H1 (cell line): ENCODE results near the gene C14orf93.

Experiments used
- ATF2 ChIP-seq: IDR thresholded peaks from 2 replicates; pipeline ENCODE4 v1.6.1; 2012; ENCODE audit warnings: low read length, inconsistent platforms
- EP300 ChIP-seq, 2 experiments: IDR thresholded peaks; 1 replicate in 1 of 2; 2 replicates in 1 of 2; pipeline ENCODE4 v1.6.1; 2011 to 2012; ENCODE audit warnings: low read depth in 2 of 2, low read length in 2 of 2, mild to moderate bottlenecking in 2 of 2, borderline replicate concordance in 1 of 2, inconsistent platforms in 1 of 2, moderate library complexity in 1 of 2
- EZH2 ChIP-seq: fragments of 200-600 bp; sonication (generic); IDR thresholded peaks from 2 replicates; pipeline ENCODE4 v1.7.1; 2012; ENCODE audit warnings: low read depth, mild to moderate bottlenecking, moderate library complexity, low read length, inconsistent platforms; ENCODE audit not compliant: severe bottlenecking
- GABPA ChIP-seq: IDR thresholded peaks from 2 replicates; pipeline ENCODE4 v1.6.1; 2011; ENCODE audit warnings: mild to moderate bottlenecking, low read length, moderate library complexity, borderline replicate concordance; ENCODE audit not compliant: insufficient read depth
- KDM5A ChIP-seq: fragments of 200-600 bp; IDR thresholded peaks from 2 replicates; pipeline ENCODE4 v1.7.1; 2012; ENCODE audit warnings: mild to moderate bottlenecking, low read length, inconsistent platforms, mixed read lengths
- NANOG ChIP-seq: IDR thresholded peaks from 2 replicates; pipeline ENCODE4 v1.6.1; 2011; ENCODE audit warnings: low read length, low read depth, mild to moderate bottlenecking, inconsistent platforms; ENCODE audit not compliant: insufficient read depth, poor library complexity, severe bottlenecking
- POLR2A ChIP-seq, 2 experiments: IDR thresholded peaks; 1 replicate in 1 of 2; 2 replicates in 1 of 2; pipeline ENCODE4 v1.6.1; 2011; ENCODE audit warnings: low read depth in 2 of 2, low read length in 2 of 2, mild to moderate bottlenecking in 2 of 2; ENCODE audit errors: control extremely low read depth in 1 of 2
- RXRA ChIP-seq: IDR thresholded peaks from 2 replicates; pipeline ENCODE4 v1.6.1; 2011; ENCODE audit warnings: low read depth, mild to moderate bottlenecking, low read length, moderate library complexity; ENCODE audit not compliant: insufficient read depth
- SP2 ChIP-seq: IDR thresholded peaks from 2 replicates; pipeline ENCODE4 v1.6.1; 2012; ENCODE audit warnings: mild to moderate bottlenecking, low read length, inconsistent platforms
- SRF ChIP-seq: IDR thresholded peaks from 2 replicates; pipeline ENCODE4 v1.6.1; 2011; ENCODE audit warnings: mild to moderate bottlenecking, low read depth, low read length, moderate library complexity
- TCF12 ChIP-seq: IDR thresholded peaks from 2 replicates; pipeline ENCODE4 v1.6.1; 2011; ENCODE audit warnings: low read depth, mild to moderate bottlenecking, low read length
- YY1 ChIP-seq: IDR thresholded peaks from 2 replicates; pipeline ENCODE4 v1.6.1; 2011; ENCODE audit warnings: low read depth, mild to moderate bottlenecking, low read length
- TF ChIP-seq, protein P1 (sequence below), 3 experiments: IDR thresholded peaks; 1 replicate in 2 of 3; 2 replicates in 1 of 3; pipeline versions ENCODE4 v1.5.1 to v1.6.1; 2011; ENCODE audit warnings: low read length in 3 of 3, mild to moderate bottlenecking in 3 of 3, inconsistent platforms in 2 of 3, low read depth in 1 of 3, moderate library complexity in 1 of 3; ENCODE audit not compliant: insufficient read depth in 1 of 3; ENCODE audit errors: control extremely low read depth in 1 of 3

GRCh38 chr14:22987291-22987690, 22.7 kb downstream of the C14orf93 start:
- TF ChIP-seq, protein P1, sequence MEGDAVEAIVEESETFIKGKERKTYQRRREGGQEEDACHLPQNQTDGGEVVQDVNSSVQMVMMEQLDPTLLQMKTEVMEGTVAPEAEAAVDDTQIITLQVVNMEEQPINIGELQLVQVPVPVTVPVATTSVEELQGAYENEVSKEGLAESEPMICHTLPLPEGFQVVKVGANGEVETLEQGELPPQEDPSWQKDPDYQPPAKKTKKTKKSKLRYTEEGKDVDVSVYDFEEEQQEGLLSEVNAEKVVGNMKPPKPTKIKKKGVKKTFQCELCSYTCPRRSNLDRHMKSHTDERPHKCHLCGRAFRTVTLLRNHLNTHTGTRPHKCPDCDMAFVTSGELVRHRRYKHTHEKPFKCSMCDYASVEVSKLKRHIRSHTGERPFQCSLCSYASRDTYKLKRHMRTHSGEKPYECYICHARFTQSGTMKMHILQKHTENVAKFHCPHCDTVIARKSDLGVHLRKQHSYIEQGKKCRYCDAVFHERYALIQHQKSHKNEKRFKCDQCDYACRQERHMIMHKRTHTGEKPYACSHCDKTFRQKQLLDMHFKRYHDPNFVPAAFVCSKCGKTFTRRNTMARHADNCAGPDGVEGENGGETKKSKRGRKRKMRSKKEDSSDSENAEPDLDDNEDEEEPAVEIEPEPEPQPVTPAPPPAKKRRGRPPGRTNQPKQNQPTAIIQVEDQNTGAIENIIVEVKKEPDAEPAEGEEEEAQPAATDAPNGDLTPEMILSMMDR (IDR thresholded peaks at IDR 0.05; ENCODE audit: control extremely low read depth in 1 of 3, insufficient read depth in 1 of 3, low read depth in 1 of 3, low read length in 3 of 3): no peak
- TF ChIP-seq KDM5A (no peak), POLR2A (IDR thresholded peaks at IDR 0.05; ENCODE audit: control extremely low read depth in 1 of 2, low read depth in 2 of 2, low read length in 2 of 2) (no peak), RXRA (no peak), YY1 (no peak), EZH2 (no peak), NANOG (no peak), TCF12 (no peak), SP2 (no peak), GABPA (no peak), EP300 (IDR thresholded peaks at IDR 0.05; ENCODE audit: borderline replicate concordance in 1 of 2, low read depth in 2 of 2, low read length in 2 of 2) (no peak), ATF2 (no peak), SRF (no peak)
